ENCODE data around the gene MTX1.

DNA sequence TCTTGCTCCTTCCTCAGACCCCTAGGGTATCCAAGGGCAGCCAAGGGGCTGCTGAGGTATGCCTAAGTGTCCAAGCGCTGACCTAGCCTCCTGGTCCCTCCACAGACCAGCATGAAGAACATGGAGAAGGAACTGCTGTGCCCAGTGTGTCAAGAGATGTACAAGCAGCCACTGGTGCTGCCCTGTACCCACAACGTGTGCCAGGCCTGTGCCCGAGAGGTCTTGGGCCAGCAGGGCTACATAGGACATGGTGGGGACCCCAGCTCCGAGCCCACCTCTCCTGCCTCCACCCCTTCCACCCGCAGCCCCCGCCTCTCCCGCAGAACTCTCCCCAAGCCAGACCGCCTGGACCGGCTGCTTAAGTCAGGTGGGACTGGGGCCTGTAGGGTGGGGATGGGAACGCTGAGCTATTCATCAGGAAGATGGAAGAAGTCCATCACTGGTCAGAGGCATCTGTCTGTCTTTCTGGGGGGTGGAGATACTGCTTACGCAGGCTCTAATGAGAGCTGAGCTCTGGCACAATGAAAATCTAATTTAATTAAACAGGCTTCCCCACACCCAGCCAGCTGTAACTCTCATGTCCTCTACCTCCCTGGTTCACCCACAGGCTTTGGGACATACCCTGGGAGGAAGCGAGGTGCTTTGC lies 33.1 kb upstream of the MTX1 start:
- no peak for TF ChIP-seq CTCF (IDR thresholded peaks at IDR 0.05)
- no peak for TF ChIP-seq POLR2A (IDR thresholded peaks at IDR 0.05)

All from adrenal gland (tissue), 5 donors.